ENCODE data around the gene SLC35F3. TPM values are rescaled to one million over a fixed set of nuclear protein-coding genes. Genes with fewer than 3 reads are reported as not detected.
"Not testable (repeated sequence)": the region's sequence is repeated elsewhere in the genome, so short reads cannot be mapped to it uniquely, and the experiment has no call there.

SLC35F3 gene
- total RNA-seq, 1 experiment from 2014 or later, result 6.9 TPM

DNA sequence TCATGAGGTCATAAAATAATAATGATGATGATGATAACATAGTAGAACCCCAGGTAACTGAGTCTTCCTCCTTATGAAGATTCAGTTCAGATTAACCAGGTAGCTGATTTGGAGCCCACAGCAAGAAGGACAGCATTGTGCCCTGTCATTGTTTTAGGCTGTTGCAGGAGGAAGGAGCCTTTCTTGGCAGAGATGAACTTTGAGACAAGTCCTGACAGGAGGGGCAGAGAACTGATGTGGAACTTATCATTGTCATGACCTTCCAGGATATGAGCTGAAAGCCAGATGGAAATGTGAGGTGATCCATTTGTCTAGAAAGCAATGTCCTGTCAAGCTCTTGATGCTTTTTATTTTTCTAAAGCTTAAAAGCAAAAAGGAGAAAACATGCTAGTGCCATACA, 336.2 kb downstream of the SLC35F3 start:
- no peak for DNase-seq (ENCODE audit: low read depth)
- in situ Hi-C loops (cut with HindIII; ENCODE audit: low pct_unique_long_range_greater_than_20kb, low sequenced_read_pairs), result no loop called here

DNA sequence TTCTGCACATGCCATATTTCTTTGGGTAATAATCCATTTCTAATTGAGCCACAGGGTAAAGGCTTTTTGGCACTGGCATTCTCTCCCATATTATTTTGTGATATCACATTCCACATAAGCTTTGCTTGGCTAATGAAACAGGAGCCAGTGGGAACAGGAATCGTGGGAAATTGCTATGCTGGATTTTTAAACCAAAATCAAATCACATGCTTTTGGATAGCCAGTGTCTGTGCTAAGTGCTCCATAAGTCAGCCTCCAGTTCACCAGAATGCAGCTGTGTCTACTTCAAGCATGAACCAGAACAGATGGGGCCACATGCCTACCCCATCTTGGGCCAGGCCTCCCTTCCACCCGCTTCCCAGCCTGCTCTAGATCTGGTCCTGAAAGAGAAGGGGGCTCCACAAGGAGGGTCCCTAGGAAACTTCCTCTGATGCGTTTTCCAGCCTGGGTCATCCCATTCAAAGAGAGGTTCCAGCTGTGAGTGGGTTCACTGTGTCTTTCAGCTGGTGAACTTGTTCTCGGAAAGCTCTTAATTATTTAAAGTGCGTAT, 337.5 kb downstream of the SLC35F3 start:
- in situ Hi-C loops (cut with HindIII; ENCODE audit: low pct_unique_long_range_greater_than_20kb, low sequenced_read_pairs), result no loop called here
- no peak for DNase-seq (ENCODE audit: low read depth)

DNA sequence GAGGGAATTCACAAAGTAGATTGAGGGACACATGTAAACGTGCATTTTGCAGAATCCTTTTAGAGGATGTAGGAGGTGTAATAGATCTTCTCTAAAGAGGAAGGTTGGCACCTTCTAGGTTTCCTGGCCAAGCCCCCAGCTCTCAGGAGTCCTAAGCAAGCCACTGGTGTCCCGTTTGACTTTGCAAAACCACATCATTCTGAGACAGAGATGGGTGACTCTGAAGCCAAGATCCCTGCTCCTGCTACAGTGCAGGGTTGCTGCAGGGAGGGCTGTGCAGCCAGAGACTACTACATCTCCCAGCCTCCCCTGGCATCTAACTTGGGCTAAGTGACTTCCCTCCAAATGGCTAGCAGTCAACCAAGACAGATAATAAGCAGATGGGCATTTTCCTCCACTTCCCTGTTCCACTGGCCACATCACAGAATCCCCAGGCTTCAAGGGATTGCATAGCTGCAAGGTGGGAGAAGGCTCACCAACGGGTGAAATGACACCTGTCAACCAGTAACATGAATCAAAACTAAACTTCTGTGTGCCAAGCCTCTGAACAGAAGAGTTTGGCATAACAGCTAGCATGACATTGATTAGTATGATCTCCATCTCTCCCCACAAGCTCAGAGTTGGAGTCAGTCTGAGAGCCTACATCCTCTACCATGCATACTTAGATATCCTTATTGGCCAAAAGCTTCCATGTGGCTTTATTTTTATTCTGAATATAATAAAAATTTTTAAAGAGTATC, 339.2 kb downstream of the SLC35F3 start:
- no peak for DNase-seq (ENCODE audit: low read depth)
- in situ Hi-C loops (cut with HindIII; ENCODE audit: low pct_unique_long_range_greater_than_20kb, low sequenced_read_pairs), result no loop called here

DNA sequence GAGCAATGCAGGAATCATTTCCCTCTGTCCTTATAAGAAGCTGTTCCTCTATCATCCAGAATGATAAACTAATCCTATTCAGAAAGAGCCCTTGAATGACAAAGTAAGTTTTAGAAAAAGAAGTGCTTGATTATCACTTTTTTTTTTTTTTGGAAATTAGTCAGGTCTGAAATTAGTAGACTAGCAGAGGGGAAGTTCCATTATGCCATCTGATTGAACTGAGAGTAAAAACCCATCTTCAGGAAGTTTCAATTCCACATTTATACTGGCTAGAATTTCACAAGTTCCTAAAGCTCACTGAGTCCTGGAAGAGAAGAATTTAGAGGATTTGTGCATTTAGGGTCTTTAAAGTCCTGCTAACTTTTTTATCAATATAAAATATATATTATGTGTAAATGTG, 340.0 kb downstream of the SLC35F3 start:
- in situ Hi-C loops (cut with HindIII; ENCODE audit: low pct_unique_long_range_greater_than_20kb, low sequenced_read_pairs), result no loop called here
- DNase-seq (ENCODE audit: low read depth), result no peak

DNA sequence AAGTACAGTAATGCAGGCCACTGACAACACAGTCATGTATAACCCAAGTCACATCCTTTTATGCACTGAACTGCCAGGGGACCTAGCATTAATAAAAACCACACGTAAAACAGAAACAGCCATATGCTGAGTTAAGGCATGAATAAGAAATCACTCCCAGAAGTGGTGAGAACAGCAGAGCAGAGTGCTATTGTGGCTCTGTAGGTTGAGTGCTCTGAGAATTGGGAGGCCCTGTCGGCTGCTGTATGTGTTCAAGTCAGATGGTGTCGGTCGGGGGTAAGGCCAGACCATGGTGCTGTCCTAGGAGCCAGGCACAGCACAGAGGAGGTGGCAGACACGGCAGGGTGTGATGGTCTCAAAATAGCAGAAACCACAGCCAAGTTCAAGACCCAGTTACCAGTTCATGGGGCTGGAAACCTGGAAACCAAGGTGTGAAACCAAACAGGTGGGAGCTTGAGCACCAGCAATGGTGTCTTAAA, 342.2 kb downstream of the SLC35F3 start:
- in situ Hi-C loops (cut with HindIII; ENCODE audit: low pct_unique_long_range_greater_than_20kb, low sequenced_read_pairs), result no loop called here
- no peak for DNase-seq (ENCODE audit: low read depth)

DNA sequence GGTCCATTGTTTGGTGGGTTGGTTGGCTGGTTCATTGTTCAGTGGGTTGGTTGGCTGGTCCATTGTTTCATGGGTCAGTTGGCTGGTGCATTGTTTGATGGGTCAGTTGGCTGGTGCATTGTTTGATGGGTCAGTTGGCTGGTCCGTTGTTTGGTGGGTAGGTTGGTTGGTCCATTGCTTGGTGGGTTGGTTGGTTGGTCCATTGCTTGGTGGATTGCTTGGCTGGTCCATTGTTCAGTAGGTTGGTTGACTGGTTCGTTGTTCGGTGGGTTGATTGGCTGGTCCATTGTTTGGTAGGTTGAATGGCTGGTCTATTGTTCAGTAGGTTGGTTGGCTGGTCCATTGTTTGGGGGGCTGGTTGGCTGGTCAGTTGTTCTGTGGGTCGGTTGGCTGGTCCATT, 343.3 kb downstream of the SLC35F3 start:
- in situ Hi-C loops (cut with HindIII; ENCODE audit: low pct_unique_long_range_greater_than_20kb, low sequenced_read_pairs); DNase-seq (ENCODE audit: low read depth): not testable (repeated sequence)

DNA sequence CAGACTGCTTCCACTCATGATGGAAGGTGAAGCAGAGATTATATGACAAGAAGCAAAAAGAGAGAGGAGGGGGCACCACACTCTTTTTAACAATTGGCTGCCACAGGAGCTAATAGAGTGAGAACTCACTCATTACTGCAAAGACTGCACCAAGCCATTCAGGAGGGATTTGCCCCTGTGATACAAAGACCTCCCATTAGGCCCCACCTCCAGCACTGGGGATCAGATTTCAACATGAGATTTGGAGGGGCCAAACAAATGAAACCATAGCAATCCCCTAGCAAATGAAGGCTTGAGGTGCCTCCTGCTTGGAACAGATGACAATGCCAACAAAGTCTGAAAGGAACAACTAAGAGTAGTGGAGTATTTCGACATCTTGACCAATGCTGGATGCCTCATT, 346.3 kb downstream of the SLC35F3 start:
- DNase-seq (ENCODE audit: low read depth), result no peak
- in situ Hi-C loops (cut with HindIII; ENCODE audit: low pct_unique_long_range_greater_than_20kb, low sequenced_read_pairs), result no loop called here

DNA sequence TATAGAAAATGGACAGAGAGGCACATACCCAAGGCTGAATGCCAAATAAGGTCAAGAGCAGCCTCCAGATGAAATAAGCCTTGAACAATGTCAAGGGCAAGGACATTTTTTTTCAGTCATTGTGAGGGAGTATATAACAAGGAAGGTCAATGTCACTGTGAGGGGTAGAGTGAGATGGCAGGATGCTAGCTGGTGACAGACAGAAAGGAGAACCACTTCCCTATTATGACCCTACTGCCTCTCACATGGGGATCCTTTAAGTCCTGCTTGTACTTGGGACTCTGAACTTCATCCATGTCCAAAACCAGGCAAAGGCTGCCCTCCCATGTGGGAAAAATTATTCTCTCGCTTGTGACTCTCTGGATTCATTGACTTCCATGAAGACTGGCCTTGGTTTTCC, 349.3 kb downstream of the SLC35F3 start:
- in situ Hi-C loops (cut with HindIII; ENCODE audit: low pct_unique_long_range_greater_than_20kb, low sequenced_read_pairs), result no loop called here
- DNase-seq (ENCODE audit: low read depth), result no peak

DNA sequence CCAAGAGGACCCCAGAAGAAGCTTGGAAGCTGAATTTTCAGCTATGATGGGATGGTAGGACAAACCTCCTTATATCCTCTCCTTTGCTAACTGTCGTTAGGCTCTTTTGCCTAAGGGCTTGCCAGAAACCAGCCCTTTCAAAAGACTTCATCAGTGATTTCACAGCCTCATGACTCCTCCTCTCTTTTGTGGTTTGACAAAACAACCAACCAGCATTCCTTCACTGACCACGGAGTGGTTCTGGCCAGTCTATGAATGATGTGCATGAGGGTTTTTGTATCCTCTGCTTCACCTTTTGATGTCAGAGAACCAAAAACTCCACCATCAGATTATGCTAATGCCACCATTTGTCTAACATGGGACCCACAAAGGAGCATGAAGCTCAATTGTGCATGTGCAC, 351.9 kb downstream of the SLC35F3 start:
- in situ Hi-C loops (cut with HindIII; ENCODE audit: low pct_unique_long_range_greater_than_20kb, low sequenced_read_pairs), result no loop called here
- DNase-seq (ENCODE audit: low read depth), result peak; percentile 21

DNA sequence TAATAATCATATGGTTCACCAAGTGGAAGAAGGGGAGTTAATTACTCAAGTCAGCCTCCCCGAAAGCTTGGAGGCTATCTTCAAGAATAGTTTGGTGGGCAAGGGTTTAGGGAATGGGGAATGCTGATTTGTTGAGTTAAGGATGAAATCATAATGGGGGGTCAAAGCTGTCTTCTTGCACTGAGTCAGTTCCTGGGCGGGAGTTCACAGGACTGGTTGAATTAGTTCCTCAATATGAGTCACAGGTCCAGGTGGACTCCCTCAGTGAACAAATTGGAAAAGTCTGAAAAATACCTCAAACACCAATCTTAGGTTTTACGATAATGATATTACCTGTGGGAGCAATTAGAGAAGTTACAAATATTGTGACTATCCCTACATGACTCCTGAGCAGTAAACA, 353.6 kb downstream of the SLC35F3 start:
- in situ Hi-C loops (cut with HindIII; ENCODE audit: low pct_unique_long_range_greater_than_20kb, low sequenced_read_pairs), result no loop called here
- DNase-seq (ENCODE audit: low read depth), result no peak

DNA sequence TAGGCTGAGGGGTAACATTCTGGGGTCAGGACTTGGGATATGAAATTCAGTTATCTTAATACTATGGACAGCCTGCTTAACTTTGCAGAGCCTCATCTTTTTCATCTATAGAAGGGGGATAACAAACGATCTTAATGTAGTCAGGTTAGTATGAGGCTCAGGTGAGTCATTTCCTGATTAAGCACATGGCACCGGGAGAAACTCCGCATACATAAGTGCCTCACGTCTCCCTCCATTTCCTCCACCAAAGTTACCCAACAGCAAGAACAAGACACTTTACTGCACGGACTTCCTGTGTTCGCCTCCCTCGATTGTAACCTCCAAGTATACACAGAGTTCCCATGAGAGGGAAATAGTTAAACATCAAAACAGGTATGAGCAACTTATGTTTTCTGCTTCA, 356.1 kb downstream of the SLC35F3 start:
- DNase-seq (ENCODE audit: low read depth), result no peak
- in situ Hi-C loops (cut with HindIII; ENCODE audit: low pct_unique_long_range_greater_than_20kb, low sequenced_read_pairs), result no loop called here

DNA sequence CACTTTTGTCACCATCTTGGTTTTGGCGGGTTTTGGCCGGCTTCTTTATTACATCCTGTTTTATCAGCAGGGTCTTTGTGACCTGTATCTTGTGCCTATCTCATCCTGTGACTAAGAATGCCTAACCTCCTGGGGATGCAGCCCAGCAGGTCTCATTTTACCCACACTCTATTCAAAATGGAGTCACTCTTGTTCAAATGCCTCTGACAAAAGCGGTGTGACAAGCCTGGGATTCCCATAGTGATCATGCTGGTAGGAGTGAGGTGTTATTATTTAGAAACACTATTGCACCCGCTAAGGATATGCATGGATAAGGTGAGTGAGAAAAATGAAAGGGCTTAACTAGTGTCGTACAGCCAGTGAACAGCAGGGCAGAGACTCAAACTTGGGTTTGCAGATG, 357.1 kb downstream of the SLC35F3 start:
- DNase-seq (ENCODE audit: low read depth), result no peak
- in situ Hi-C loops (cut with HindIII; ENCODE audit: low pct_unique_long_range_greater_than_20kb, low sequenced_read_pairs), result no loop called here

DNA sequence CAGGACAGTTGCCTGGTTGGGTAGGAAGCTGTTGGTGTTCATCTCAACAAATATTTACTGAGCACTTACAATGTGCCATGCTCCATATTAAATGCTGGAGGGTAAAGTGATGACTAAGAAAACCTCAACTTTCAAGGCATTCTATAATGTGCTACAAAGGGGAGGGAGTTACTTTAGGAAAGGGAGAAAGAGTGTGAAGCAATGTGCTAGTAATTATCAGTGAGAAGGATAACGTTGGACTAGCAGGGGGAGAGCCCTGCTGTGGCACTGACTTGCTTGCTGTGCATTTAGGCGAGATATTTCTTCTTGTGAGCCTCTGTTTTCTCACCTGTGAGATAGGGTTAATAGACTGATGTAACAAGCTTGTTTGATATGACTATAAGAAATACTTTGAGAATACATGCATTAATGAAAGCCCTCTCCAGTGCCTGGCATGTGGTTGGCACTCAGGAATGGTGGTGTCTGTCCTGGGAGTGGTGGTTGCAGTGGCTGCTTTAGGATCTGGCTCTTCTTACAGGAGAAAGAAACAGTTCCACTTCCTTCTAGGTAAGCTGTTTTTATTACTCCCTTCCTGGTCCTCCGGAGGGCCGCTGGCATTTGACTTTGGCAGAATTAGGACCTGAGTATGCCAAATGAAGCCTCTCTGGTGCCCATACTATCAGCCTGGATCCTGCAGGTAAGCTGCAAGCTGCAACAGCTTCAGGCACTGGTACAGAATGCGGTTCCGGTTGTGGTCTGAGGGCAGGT, 357.7 kb downstream of the SLC35F3 start:
- in situ Hi-C loops (cut with HindIII; ENCODE audit: low pct_unique_long_range_greater_than_20kb, low sequenced_read_pairs), result no loop called here
- no peak for DNase-seq (ENCODE audit: low read depth)

DNA sequence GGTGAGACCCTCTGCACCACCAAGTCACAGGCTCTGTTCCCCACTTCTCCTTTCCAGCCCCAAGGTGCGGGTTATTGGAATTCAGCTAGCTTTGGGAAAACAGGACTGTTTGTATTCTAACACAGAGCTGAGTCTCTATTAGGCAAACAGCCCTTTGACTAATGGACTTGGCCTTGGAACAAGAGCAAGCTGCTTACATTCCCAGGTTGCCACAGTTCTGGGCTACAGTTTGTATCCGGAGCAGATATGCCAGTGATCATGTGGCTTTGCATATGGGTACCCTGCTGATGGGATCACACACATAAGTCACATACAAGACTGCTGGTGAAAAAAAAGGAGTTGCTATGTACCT, 358.3 kb downstream of the SLC35F3 start:
- DNase-seq (ENCODE audit: low read depth), result no peak
- in situ Hi-C loops (cut with HindIII; ENCODE audit: low pct_unique_long_range_greater_than_20kb, low sequenced_read_pairs), result no loop called here

DNA sequence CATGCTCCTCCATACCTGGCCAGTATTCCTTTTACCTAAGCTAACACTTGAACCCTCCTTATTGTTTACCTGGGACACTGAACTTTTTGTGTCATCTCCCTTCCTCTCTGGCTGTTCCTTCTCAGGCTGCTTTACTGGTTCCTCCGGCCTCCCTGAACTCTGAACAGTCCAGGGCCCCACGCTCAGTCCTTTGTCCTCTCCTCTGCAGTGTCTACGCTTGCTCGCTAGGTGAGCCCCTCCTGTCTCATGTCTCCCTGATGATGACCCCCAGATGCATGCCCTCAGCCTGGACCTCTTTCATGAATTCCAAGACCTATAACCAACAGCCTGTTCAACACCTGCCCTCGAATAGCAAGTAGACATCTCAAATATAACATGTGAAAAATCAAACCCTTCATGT, 360.4 kb downstream of the SLC35F3 start:
- no peak for DNase-seq (ENCODE audit: low read depth)
- in situ Hi-C loops (cut with HindIII; ENCODE audit: low pct_unique_long_range_greater_than_20kb, low sequenced_read_pairs), result no loop called here

DNA sequence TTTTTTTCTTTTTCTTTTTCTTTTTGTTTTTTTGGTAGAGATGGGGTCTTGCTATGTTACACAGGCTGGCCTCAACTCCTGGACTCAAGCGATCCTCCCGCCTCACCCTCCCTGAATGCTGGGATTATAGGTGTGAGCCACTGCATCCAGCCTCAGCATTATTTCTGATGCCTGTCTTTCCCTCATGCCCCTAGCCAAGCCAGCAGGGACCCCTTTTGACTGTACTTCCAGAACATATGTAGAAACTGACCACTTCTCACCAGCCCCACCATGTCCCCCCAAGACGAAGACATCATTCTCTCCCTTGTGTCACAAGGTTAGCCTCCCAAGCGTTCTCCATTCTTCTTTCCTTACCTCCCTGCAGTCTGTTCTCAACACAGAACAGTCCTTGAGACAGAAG, 360.8 kb downstream of the SLC35F3 start:
- in situ Hi-C loops (cut with HindIII; ENCODE audit: low pct_unique_long_range_greater_than_20kb, low sequenced_read_pairs), result no loop called here
- no peak for DNase-seq (ENCODE audit: low read depth)

DNA sequence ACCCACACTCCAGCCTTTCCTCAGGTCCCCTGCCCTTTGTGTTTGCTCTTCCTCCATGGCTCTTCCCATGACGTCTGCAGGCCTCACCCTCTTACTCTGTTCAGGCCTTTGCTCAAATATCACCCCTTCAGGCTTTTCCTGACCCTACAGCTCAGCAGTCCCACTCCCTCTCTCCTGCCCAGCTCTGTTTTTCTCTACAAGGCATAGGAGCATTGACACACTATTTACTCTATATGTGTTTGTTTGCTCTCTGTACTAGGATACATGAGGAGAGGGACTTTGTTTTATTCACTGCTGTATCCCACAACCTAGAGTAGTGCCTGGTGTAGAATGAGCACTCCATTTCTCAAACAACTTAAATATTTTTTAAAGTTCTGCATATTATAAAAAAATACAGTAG, 361.4 kb downstream of the SLC35F3 start:
- in situ Hi-C loops (cut with HindIII; ENCODE audit: low pct_unique_long_range_greater_than_20kb, low sequenced_read_pairs), result no loop called here
- no peak for DNase-seq (ENCODE audit: low read depth)

DNA sequence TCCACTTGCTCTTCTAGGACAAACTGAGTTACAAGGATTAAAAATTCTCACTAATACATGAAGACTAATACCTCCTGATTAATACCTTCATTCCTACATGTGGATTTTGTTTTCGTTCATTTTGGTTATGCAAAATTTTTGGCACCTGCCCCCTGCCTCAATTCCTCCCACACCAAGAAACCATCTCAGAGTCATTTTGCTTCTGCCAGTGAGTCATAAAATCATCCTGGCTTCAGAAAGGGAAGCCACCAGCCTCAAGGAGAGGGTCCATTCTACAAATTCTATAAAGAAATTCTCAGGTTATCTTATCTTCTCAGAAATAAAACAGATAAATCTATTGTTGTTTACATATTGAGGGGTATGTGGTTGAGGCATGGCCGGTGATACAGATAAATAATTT, 365.6 kb downstream of the SLC35F3 start:
- DNase-seq (ENCODE audit: low read depth), result no peak
- in situ Hi-C loops (cut with HindIII; ENCODE audit: low pct_unique_long_range_greater_than_20kb, low sequenced_read_pairs), result no loop called here

DNA sequence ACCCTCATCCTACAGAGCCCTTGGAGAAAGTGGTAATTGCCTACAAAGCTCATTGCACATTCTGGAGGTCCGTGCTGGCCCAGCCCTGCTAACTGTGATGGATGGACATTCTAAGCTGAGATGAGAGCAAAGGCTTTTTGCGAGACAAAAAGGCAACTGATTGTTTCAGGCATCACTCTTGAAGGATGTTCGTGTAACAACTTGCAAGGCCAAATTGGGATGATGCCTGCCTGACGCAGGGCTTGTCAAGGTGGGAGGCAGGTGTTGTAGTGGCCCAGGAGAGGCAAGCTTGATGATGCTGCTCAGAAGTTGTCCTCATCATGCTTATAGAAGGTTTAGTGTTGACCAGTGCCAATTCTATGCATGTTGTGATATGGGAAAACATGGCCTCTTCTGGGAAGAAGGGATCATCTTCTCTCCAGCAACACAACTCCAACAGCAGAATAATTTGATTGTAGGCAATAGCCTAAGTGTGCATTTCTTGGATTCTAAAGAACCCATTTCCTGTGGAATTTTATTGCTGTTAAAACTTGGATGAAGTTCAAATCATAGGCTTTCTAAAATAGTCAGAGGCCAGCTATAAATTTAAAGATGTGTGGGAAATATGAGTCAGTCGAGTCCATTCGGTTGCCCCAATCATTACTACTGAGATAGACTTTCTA, 366.2 kb downstream of the SLC35F3 start:
- DNase-seq (ENCODE audit: low read depth), result no peak
- in situ Hi-C loops (cut with HindIII; ENCODE audit: low pct_unique_long_range_greater_than_20kb, low sequenced_read_pairs), result no loop called here
